ENCODE measurements around the gene IFNG-AS1.

IFNG-AS1 gene

DNA sequence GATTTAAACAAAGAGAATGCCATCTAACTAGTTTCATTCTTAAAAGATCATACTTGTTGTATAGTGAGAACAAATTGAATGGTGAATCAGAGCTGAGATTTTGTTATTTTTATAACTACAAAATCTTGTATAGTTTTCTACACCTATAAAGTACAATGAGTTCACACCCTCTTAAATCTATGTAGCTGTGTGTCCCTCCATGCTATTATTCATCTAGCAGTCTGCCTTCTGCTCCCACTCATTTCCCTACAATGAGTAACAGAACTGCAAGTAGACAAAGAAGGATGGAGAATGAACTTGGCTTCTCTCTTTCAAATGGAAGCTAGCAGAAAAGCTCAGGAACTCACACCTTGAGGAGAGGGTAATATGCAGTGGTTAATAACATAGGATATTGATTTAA is 7.1 kb downstream of the IFNG-AS1 start:
- no peak for DNase-seq

DNA sequence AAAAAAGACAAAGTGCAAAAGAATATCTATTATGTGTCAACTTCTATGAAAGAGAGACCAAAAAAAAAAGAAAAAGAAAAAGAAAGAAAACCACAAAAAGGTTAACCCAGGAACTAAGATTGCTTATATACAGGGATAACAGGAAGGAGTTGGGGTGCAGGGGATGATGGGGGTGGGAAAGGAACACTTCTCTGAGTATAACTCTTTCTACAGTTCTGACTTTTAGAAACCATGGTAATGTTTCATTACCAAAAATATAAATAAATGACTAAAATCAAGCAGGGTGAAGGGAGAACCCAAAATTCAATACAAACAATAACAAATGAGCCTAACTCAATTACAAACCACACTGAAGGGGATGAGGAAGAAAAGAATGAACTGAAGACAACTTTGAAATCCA is 9.1 kb downstream of the IFNG-AS1 start:
- DNase-seq = no peak

DNA sequence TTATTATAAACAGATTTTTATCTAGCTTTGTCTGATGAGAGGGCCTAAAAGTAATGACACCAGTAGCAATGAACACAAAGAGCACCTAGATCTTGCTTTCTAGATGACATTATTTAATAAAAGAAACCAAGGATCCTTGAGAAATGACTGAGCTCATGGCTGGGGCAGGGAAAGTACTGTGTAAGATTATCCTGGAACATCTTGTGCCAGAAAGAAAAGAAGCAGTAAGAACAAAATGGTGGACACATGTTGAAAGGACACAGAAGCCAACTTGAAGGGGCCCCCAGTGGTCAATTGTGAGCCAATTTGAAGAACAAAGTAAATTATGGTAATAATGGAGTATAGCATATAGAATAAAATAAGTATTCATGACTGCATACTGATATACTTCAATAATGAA is 10.0 kb downstream of the IFNG-AS1 start:
- no peak for DNase-seq

DNA sequence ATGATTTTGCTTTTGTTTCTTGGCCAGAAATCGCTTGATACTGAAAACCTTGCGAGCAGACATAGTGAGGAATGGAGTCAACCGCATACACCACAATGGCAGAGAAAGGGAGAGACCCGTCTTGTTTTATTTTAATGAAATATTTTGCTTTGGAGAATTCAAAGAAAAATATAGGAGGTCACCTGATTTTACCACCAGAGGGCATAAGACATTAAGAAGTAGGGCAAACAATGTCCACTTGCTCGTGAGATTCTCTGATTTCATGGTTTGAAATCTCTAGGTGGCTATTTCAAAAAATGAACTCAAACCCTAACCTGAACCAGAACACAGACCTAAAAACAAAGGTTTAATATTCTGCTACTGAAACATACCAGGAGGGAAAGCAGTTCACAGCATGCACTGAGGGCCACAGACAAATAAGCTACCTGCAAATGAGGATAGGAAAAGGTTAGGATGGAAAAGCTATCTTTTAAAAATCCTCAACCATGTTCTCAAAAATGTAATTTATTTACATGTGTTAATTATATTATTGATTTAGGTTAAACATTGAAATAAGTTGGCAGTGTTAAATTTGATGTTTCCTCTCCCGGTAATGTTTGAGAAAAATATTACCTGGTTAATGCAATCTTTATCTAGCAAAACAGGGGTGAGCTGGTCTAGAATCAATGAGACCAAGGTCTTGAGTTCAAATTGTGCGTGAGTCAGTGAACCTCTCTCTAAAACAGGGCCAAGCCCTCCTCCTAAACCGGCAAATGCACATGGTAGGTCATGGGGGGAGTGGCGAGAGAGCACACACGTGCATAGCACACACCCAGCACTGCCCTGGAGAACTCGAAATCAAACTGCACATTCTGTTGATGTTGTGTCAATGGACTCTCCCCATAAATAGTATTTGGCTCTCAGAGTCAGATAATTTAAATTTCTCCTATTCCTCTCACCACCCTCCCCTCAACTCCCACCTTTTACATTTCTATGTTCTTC is 12.5 kb downstream of the IFNG-AS1 start:
- DNase-seq = peak; percentile 8

DNA sequence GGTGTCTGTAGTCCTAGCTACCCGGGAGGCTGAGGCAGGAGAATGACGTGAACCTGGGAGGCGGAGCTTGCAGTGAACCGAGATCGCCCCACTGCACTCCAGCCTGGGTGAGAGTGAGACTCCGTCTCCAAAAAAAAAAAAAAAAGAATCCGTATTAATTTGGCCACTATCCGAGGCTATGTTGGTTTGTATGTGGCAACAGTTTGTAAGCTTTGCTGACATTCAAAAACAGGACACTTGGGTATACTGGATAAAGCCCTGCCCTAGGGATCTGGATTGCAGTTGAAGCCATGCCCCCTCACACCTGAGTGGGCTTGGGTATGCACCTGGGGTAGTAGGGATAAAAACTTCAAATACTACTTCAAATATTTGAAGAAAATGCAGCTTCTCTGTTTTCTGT is 14.5 kb downstream of the IFNG-AS1 start:
- DNase-seq = no peak

DNA sequence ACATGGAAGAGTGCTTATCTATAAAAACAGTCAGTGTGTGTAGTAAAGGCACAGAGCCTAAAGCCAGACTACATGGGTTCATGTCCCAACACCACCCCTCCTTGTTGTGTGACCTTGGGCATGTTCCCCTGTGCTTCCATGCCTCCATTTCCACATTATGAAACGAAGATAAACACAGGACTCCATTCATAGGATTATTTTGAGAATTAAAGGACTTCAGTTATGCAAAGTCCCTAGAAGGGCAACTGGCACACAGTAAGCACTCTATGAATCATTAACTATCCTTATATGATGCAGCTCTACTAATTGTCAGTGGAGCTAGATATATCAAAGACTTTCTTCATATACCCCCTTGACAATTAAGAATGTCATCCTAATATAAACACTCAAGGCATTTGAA is 17.8 kb downstream of the IFNG-AS1 start:
- DNase-seq = no peak

DNA sequence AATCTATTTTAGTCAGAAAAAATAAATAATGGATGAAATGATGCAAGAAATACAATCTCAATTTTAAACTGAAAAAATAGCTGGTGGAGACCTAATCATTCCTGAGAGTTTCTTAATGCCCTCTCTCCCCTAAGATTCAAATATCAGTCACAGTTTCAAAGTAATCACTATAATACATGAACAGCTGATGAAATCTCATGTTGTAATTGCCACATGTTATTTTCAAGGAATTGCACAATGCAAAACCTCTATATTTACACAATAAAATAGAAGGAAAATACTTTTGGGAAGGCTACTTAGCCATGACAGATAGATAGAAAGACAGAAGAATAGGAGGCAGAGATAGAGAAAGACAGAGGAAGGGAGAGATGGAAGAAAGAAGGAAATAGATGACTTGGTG is 18.2 kb downstream of the IFNG-AS1 start:
- no peak for DNase-seq

DNA sequence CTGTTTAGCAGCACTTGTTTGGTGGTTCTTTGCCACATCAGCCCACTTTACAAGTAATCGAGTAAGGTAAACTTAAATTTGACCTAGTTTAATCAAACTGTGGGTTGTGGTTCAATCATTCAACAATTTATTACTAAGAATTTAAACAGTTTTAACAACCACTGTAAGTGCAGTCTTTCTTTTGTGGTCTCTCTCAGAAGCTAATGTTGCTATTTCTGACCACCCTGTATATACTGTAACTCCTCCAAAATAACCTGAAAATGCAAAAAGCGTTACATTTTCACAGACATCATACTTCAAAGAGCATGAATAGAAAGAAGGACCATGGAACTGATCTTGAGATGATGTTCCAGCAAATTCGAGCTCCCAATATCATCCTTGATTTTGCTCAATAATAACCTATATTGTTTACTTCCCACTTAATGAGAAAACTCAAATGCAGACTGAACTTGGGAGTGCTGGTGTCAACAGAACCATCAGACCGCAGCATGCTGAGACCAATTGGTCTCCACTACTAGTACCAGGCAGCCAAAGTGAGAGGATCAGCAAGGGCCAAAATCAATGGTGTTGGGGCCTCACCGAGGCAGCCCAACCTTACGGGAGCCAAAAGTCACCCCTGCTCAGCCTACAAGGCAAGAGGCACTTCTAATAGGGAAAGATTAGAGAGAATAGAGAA is 22.1 kb downstream of the IFNG-AS1 start:
- DNase-seq = no peak

DNA sequence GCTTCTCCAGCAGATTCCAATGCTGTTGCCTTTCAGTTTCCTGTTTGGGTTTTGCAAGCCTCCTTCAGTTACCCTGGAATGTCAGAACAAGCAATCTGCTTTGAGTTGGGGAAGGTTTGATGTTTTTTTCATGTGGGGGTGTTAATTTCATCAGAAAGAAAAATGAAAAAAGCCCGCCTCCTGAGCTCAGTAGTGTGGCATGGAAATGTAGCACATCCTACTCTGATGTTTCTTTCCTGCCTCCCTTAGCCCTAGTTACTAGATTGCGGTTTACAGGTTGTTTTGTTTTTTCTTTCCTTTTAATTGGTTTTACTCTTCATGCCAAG is 22.6 kb downstream of the IFNG-AS1 start:
- DNase-seq = no peak

DNA sequence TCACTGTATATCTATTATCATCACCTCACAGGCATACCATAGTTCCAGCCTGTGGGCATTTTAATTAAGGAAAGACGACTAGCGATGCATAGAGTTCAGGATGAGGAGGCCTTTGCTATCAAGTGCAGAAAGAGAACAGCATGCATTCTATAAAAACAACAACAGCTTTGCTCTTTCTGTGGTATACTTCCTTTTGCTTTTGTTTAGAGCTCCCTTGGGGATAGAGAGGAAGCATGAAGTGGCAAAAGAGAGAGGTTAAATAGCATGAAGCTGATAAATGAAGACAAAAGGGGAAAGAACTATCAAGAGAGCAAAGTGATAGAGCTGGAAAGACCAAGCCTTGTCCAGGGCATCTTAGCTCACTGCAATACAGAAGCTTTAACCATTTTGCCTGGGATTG is 23.5 kb downstream of the IFNG-AS1 start:
- DNase-seq = no peak

DNA sequence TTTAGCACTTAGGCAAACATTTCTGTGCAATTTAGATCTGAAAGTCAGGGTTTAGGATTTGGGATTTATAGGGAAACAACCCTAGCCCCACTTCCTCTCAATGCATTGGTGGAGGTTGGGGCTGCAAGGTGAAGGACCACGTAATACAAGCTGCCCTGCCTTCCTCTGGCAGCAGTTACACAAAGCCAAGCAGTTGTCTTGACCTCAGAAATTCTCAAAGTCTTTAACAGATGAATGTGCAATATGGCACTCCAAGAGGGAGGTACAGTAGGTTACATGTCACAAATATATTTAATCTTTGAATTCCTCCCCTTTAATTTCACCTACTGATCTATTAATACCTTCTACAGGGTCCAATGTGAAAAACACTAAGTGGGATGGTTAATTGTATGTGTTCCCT is 23.9 kb downstream of the IFNG-AS1 start:
- DNase-seq = no peak

DNA sequence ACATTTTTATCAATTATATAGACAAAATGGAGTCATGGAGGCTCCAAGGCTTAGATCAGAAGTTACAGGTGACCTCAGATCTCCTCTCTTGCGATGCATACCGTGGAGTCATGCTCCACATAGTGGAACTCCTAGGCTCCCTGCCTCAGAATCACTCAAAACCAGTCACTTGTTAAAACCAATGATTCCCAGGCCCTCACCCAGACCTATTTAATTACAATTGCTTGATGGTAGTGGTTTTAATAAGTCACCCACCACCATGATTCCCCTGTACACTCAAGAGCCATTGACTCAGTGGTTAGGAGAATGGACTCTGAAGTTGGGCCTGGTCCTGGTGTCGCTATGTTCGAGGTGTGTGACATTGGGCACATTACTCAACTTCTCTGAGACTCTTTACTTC is 26.9 kb downstream of the IFNG-AS1 start:
- no peak for DNase-seq

DNA sequence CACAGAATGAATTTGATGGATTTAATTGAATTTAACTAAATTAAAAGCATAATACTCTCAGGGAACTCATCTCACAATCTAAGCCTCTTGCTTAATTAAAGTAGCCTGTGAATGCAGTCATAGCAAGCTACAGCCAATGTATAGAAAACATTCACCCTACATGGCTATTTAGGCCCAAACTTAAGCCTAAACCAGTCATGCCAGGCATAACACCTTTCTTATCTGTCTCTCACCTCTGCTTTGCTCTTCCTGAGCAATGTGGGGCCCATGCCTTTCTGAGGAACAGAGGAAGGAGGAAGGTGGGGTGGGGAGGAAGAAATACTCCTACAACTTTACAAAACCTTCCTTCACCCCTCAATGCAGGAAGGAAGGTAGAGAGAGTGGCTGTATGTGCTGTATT is 29.1 kb downstream of the IFNG-AS1 start:
- no peak for DNase-seq

DNA sequence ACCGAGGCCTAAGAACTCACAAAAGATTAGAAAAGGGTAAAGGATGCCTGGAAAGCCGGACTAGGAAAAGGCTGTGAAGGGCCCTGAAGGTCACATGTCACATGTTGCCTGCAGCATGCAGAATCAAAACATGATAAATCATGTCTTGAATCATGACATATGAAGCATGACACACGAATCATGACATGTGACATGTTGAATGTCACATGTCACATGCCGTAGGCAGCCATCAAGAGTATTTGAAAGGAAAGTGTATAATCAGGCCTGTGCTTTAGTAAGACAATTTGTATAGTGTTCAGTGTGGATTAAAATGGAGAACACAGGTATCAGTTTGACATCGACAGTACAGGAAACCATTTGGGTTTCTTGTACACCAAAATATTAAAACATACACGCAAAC is 30.8 kb downstream of the IFNG-AS1 start:
- no peak for DNase-seq

DNA sequence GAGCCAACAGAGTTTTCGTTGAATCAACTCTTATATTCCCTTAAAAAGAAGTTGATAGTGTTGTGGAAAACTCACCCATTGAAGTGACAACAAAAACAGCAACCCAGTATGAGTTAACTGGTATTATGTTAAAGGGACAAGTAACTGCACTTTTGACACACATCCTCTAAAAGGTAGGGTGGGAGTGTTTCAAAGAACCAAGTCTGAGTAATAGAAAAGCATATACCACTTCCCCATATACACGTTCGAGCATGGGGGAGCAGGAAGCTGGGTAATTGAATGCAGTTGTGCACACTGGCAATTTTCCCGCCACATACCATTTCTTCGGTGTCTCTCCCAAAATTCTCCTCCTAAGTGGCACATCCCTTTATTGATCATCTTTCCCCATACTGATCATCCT is 31.5 kb downstream of the IFNG-AS1 start:
- no peak for DNase-seq

DNA sequence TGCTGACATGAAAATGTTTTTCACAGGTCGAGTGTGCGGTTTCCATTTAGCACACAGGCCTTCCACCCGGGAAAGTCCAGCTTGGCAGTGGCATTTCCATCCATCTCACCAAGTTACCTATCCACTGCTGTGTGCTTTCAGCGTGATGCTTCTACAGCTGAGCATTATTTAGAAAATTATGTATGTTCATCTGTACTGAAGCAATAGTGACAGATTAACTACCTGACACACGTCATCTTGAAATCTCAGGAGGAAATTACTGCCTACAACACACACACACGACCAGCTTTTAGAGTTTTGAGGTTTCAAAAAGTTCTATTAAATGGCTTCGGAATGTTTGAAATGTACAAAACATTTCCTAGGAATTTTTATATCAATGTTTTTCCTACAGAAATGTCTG is 39.4 kb downstream of the IFNG-AS1 start:
- no peak for DNase-seq

DNA sequence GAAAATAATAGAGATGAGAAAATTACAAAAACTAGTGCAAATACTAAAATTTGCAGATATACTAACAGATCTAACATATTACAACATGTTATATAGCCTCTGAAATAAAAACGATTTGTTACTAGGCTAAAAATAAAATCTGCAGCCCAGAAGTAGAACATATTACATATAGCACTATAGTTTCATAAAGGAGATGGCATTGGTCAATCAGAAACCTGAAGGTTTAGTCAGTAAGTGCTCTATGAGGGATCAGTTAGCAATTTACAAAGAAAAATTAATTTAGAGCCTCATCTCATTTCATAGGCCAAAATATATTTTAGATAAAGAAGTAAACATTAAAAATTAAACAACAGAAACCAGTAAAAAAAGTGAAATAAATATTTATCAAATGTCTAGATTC is 41.0 kb downstream of the IFNG-AS1 start:
- no peak for DNase-seq

DNA sequence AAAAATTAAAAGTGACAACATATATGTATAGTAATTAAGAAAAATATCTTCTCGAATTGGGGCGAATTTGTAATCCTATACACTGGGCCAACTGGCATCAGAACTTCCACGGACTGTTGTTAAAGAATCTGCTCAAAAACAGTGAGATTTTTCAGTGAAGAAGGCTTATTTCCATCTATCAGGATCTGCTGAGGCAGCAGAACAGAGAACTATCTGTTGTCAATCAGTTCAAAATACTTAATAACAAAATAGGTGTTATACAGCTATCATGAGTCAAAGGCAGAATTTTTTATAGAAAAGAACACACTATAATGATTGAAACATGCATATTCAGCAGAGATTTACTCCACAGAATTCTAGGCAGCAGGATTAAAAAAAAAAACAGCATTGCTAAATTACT is 41.9 kb downstream of the IFNG-AS1 start:
- no peak for DNase-seq

DNA sequence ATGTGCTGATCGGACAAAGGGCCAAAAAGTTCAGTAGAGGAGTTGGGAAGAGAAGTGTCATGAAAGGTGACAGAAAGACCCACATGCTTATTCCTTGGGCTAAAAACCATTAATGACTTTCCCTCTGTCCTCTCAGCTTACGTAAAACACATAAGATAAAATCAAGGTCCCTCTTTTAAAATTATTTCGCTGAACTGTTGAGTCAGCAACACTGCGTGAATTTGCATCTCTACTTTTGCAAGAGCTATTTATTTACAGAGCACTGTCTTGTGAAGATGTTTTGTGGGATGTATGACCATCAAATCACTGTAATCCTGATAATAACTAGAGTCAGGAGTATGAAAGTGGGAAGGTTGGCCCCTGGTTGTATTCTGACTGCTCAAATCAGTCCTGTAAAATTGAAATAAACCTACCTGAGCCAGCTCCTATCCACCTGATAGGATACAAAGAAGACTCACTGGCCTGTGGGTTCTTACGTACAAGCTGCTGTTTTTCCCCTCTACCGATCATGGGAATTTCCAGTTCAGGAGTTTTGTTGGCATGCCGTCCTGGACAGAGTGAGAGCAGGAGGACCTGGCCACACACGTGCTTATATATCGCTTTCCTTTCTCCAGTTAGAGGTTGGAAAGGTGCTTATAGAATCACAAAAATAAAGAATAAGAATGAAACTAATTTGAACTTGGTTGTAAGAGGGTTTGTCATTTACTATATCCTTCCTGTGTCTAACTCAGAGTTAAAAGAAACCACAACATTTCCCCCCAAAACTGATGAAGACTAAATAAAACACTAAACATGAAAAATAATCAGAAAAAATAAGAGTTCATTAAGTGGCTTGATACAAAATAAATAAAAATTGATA is 42.9 kb downstream of the IFNG-AS1 start:
- DNase-seq = no peak

DNA sequence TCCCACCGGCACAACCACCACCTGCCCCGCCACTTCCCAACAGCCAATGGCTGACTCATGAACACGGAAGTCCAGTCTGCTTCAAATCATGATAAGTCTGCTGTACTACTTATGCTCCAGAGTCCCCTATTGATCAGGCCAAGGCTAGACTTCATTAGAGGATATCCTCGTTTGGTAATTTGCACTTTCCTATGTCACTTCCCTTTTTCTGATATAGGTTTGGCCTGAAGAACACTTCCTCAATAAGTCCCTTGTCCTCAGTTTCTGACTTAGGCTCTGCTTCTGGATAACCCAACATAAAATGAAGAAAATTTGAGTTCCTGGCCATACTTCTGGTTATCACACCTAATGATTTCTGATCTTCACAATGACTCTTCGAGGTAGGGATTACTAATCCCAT is 45.3 kb downstream of the IFNG-AS1 start:
- no peak for DNase-seq

DNA sequence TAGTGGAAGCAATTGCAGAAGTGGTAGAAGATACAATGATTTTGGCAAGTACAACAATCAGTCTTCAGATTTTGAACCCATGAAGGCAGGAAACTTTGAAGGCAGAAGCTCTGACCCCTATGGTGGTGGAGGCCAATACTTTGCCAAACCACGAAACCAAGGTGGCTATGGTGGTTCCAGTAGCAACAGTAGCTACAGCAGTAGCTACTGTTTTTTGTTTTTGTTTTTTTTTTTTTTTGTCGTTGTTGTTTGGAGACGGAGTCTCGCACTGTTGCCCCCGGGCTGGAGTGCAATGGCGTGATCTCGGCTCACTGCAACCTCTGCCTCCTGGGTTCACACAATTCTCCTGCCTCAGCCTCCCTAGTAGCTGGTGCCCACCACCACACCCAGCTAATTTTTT is 47.4 kb downstream of the IFNG-AS1 start:
- DNase-seq = no peak

DNA sequence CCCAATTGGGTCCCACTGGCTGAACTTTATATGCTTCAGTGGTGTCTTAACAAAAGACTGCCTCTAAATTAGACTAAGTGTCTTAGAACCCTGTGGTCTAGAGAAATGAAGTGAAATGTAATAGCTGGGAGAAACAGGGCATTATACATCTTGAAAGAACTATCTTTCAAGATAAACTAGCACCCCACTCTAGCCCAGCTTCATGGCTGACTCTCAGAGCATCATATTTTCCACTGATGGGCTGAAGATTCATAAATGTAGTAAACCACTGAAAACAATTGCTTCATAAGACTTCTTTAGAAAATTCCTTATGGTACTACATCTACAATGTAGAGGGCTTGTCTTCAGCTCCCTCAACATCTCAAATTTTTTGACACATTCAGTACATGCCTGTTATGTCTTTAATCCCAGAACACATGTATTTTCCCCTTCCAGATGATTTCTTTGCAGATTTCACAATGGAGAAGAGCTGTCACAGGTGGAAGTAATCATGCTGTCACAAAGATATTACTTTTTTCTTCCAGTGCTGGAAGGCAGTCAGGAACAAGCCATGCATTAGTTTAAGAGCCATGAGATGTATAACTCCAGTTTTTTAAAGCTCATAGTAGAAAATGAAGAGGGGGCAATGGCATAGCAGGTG is 48.5 kb downstream of the IFNG-AS1 start:
- DNase-seq = no peak

DNA sequence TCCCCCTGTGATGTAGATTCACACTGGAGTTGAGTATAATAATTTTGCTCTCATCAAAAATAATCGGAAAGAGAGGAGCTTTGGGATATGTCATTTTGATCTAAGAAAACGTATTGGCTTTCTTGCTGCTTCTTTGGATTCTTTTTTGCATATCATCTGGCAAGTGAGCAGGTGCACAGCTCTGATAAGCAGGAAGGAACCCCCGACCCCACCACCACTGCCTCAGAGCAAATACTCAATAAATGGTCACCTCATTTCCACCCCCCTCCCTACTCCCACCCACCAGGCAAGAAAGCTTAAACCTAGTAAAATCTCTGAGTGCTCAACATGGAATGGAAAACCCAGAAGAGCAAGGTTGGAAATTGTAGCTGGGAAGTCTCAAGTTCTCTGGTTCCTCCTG is 49.4 kb downstream of the IFNG-AS1 start:
- no peak for DNase-seq

Data from KG1 (cell line).